SKM-1 (cell line): ENCODE data around the gene PPFIBP2.

ENCODE experiments used
- DNase-seq: peaks from one replicate; lab custom pipeline; 2025; ENCODE audit not compliant: unreplicated experiment; lab: John Stamatoyannopoulos, UW

Gene PPFIBP2

GRCh38 chr11:7595016-7595866 is 81.4 kb downstream of the PPFIBP2 start:
- DNase-seq: no peak

DNA sequence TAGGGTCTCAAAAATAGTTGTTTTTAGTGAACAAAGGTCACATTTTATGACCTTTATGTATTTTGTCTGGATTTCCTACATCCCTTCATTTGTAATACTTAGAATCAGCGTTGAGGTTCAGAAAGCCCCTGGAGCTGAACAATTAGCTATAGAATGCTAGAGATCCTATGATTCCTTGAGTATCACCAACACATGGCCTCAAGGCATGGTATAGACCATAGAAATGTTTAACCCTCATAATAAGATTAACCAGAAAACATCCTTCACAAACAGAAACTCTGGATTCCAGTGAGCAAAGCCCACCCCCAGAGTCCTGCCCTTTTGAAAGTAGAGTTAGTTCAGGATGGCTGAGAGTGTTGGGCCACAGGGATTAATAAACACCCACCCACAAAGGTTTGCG is 82.2 kb downstream of the PPFIBP2 start:
- DNase-seq: no peak

DNA sequence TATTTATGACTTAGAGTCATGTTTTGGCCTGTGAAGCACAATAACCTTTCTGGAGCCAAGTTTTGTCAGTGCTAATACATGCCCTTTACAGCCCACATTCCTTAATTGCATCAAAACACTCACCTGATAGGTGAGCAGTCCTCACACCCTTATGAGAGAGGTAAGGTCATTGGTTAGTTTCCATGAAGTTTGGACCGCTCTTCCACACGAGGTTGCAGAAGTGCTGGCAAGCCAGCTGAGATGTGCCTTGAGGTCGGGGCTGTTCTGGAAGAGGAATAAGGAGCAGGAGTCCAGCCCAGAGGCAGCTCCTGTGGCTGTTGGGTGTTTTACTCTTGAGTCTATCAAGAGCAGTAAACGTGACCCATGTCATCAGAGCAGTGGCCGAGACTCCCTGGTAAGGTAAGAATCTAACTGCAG is 83.2 kb downstream of the PPFIBP2 start:
- no peak for DNase-seq

- DNase-seq: no peak
These were observed 83.8 kb downstream of the PPFIBP2 start for GRCh38 chr11:7597620-7598019.

DNA sequence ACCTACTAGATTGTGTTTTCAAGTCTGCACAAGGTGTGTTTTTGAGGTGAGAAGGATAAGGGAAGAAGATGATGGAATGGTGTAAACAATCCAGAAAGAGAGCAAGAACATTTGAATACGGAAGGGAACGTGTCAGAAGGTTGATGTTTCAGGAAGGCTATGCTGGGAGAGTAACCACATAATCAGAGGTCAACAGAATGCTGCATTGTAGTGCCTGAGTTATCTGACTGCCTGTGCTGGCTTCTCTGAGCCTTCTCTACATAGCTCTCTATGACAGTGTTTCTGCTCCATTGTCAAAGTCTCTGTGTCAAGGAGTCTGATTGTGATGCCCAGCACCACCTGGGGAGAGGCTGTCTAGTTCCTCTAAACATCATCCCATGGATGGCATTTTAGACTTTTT is 85.4 kb downstream of the PPFIBP2 start:
- no peak for DNase-seq

GRCh38 chr11:7600205-7600775 is 86.5 kb downstream of the PPFIBP2 start:
- peak; percentile 5 for DNase-seq

DNA sequence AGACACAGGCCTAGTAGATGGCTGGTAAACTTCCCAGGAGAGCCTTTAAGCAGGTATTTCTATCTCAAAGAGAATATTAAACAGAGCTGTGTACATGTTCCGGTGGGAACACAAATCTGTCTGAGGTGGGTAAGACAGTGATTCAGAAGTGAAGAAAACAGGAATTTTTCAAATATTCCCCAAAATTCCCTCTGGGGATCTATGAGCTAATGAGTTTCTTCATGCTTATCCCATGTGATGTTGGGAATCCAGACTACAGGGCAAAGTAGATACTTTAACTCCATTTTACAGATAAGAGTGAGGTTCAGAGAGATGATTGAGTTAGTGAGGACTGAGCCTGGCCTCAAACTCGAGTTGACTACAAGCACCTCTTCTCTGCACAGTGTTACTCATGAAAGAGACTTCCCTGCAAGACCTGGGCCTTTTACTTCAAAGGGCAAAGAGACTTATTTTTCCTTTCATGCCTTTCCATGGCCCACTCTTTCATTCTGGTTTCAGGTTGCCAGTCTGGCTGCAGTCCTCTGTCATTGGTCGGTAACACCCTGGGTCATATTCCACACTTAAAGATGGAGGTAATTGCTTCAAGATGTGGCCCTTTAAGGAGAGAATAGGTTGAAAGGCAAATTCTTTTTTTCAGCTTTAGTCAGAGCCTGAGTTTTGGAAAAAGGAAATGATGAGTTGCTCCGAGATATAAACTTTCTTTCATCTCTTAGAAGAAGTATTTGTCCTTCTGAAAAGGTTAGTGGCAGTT is 89.4 kb downstream of the PPFIBP2 start:
- DNase-seq: no peak

- DNase-seq: no peak
These were observed 90.6 kb downstream of the PPFIBP2 start for GRCh38 chr11:7604331-7604955.

GRCh38 chr11:7605186-7605943 is 91.6 kb downstream of the PPFIBP2 start:
- DNase-seq: no peak

DNA sequence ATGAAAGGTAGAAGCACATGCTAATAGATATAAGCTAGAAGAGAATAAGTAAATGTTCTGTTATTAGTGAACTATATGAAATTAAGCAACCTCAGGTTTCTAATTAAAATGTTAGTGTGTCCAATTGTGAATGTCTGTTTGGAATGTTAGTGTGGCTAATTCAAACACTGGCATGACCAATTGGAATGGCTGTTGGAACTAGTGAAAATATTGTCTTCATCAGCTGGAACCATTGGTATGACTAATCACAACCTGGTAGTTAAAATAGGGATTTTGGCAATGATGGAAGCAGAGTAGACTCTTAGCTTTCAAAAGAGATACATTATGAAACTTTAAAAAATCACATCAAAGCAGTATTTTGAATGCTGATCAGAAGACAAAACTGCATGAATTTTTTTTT is 92.7 kb downstream of the PPFIBP2 start:
- DNase-seq: no peak

DNA sequence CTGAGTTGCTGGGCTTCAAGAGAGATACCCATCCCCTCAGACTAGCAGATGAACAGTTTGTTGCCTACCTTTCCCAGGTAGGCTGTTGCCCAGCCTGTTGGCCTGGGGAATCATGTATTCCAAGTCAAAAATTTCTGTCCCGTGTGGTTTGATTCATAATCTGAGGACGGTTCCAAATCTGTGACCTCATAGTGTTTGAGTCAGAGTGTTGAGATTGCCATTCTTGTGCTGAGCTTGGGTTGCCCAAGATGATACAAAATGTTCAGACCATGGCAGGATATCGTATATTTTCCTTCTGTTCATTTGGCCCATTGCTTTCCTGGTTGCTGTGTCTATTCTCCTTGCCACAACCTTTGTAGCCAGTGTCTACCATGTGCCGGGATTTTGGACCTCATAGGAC is 95.2 kb downstream of the PPFIBP2 start:
- no peak for DNase-seq

DNA sequence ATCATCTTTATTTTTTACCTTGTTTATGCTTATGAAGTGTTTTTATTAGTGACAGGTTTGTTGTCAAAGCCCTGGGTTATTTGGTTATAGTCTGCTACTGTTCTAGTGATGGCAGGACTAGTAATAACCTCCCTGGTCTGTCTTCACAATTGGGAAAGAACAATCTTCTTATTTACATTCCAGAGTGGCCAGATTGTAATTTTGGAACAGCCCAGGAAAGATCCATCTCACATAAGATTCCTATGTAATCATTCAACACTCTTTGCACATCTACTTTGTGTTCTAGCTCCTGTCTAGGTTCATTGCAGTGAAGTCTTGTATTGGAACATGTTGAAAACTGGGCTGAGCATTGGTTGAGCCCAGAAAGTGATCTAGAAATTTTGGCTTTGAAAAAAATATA is 95.7 kb downstream of the PPFIBP2 start:
- no peak for DNase-seq

GRCh38 chr11:7610393-7610792 is 96.6 kb downstream of the PPFIBP2 start:
- no peak for DNase-seq

GRCh38 chr11:7611411-7611810 is 97.6 kb downstream of the PPFIBP2 start:
- no peak for DNase-seq

DNA sequence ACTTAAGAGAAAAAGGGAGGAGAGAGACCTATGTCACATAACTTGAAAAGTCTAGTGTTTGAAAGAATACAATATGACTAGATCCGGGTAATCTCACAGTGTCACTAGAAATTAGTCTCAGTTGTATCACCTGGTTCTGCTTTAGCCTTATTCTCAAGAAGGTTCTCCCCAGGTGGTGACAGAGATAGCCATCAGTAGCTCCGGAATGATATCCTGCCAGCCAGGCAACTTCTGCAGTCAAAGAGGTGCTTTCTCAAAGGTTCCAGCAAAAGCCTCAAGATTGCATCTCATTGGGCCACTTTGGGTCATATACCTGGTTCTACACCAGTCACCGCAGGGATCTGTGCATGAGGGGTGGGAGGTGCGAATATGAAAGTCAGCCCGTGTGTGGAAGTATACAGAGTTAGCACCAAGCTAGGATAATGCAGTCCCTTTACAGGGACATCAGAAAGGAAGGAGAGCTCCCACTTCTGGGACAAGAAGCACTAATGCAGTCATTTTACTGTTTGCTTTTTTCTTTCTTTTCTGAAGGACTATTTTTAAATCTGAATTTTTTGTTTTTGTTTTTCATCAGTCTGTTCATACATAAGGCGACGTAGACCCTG is 98.4 kb downstream of the PPFIBP2 start:
- DNase-seq: no peak

DNA sequence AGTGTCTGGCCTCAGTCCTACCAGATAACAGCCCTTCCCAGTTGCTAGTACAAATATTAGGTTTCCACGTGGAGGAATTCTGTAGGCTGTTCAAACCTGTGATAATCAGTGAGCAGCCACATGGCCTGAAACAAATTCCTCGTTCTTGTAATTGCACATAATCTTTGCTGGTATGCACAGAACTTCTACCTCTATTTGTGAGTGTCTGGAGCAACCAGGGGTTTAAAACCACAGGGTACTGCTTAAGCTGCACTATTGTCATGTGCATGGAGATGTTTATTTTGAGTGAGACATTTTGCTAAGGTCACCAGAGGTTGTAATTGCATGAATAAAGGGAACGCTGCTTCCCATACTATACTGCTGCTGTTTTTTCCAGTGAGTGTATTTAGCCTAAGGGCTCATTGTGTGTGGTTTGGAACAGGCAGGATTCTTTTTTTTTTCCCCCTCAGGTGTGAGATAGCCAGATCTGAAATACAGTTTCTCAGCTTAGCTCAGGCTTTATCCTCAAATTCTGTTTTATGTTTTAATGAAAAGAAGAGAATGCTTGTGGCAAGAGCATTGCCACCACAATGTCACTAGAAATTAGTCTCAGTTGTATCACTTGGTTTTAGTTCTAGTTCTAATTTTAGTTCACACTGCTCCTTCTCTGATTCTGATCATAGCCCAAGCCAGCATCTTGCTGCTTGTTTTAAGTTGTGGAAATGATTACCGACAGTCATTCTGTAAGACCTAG is 99.0 kb downstream of the PPFIBP2 start:
- DNase-seq: no peak

GRCh38 chr11:7613394-7613720 is 99.6 kb downstream of the PPFIBP2 start:
- no peak for DNase-seq

GRCh38 chr11:7614656-7615055 is 100.9 kb downstream of the PPFIBP2 start:
- no peak for DNase-seq

- DNase-seq: no peak
These were observed 103.2 kb downstream of the PPFIBP2 start for GRCh38 chr11:7617032-7617431.

- DNase-seq: no peak
These were observed 105.5 kb downstream of the PPFIBP2 start for GRCh38 chr11:7619322-7619721.
